Karpas-422 (cell line): ENCODE results near the gene MED14. TPM values are rescaled to one million over a fixed set of nuclear protein-coding genes. Genes with fewer than 3 reads are reported as not detected.

Experiments
- DNase-seq: peaks from one replicate; pipeline ENCODE4 v3.0.0-alpha.2; 2015
- H2AFZ ChIP-seq: fragments of 200-600 bp; sonication (generic); 2 replicates; pipeline ENCODE4 v1.6.1; 2014; ENCODE audit warnings: antibody characterized with exemption, low read length, mixed read lengths
- H3K27ac ChIP-seq: fragments of 200-600 bp; sonication (generic); 2 replicates; pipeline ENCODE4 v1.5.1; 2014; ENCODE audit warnings: mild to moderate bottlenecking, low read length, moderate library complexity
- H3K27me3 ChIP-seq: fragments of 200-600 bp; sonication (generic); 2 replicates; pipeline ENCODE4 v1.6.1; 2014; ENCODE audit warnings: low read length, mixed read lengths
- H3K36me3 ChIP-seq: fragments of 200-600 bp; sonication (generic); 2 replicates; pipeline ENCODE4 v1.6.1; 2014; ENCODE audit warnings: low read length, mixed read lengths; ENCODE audit not compliant: insufficient read depth
- H3K4me1 ChIP-seq: fragments of 200-600 bp; sonication (generic); 2 replicates; pipeline ENCODE4 v1.6.1; 2014; ENCODE audit warnings: mild to moderate bottlenecking, low read length, mixed read lengths
- H3K4me2 ChIP-seq: fragments of 200-600 bp; sonication (generic); 2 replicates; pipeline ENCODE4 v1.6.1; 2014; ENCODE audit warnings: low read length, low read depth, mild to moderate bottlenecking; ENCODE audit not compliant: poor library complexity, severe bottlenecking
- H3K4me3 ChIP-seq: fragments of 200-600 bp; sonication (generic); 2 replicates; pipeline ENCODE4 v1.5.1; 2014; ENCODE audit warnings: mild to moderate bottlenecking, antibody characterized with exemption, low read length, mixed read lengths
- H3K79me2 ChIP-seq: fragments of 200-600 bp; sonication (generic); 2 replicates; pipeline ENCODE4 v1.6.1; 2014; ENCODE audit warnings: mild to moderate bottlenecking, low read length, mixed read lengths
- H3K9ac ChIP-seq: fragments of 200-600 bp; sonication (generic); 2 replicates; pipeline ENCODE4 v1.6.0; 2014; ENCODE audit warnings: low read length
- H3K9me2 ChIP-seq: fragments of 200-600 bp; sonication (generic), shearing (Covaris generic); replicated peaks from 2 replicates; pipeline ENCODE4 v1.6.0; 2014; ENCODE audit warnings: mild to moderate bottlenecking, low read length, moderate library complexity; ENCODE audit not compliant: insufficient read depth
- H3K9me3 ChIP-seq: fragments of 300-700, 200-600 bp; sonication (generic); 2 replicates; pipeline ENCODE4 v1.6.1; 2014; ENCODE audit warnings: low read length, mixed read lengths
- H4K20me1 ChIP-seq: fragments of 200-600 bp; sonication (generic); 2 replicates; pipeline ENCODE4 v1.6.1; 2014; ENCODE audit warnings: mild to moderate bottlenecking, antibody characterized with exemption, low read length, low read depth; ENCODE audit not compliant: insufficient read depth
- total RNA-seq: library from RNA; depleted of rRNA; stranded (reverse); fragments of >200 nt; shearing (Covaris generic); gene quantifications from 2 replicates; pipeline ENCODE4 v1.2.3, GENCODE V29; 2014; ENCODE audit warnings: low replicate concordance

The MED14 gene
- total RNA-seq, 1 experiment from 2014 or later = 77.9 TPM

- no peak overlapping the region for H3K4me3 ChIP-seq
- no peaks in the 10 kb centered on the region for H3K9me2 ChIP-seq
- no peak overlapping the region for H3K9ac ChIP-seq
- H3K79me2 ChIP-seq = peaks cover 97% of the 10 kb centered on the region
- H3K9me3 ChIP-seq = no peaks in the 10 kb centered on the region
- no peaks in the 10 kb centered on the region for H3K27me3 ChIP-seq
- peaks cover 54% of the 10 kb centered on the region for H3K36me3 ChIP-seq
- DNase-seq = no peak
- H3K4me1 ChIP-seq = no peaks in the 10 kb centered on the region
- H3K27ac ChIP-seq = no peak overlapping the region
- H3K4me2 ChIP-seq = no peak overlapping the region
- no peak overlapping the region for H2AFZ ChIP-seq
- no peaks in the 10 kb centered on the region for H4K20me1 ChIP-seq
Observed at GRCh38 chrX:40721489-40722106, 13.7 kb downstream of the MED14 start.

GRCh38 chrX:40720792-40721191 lies 14.6 kb downstream of the MED14 start:
- Histone ChIP-seq H3K9ac (no peak overlapping the region), H3K4me2 (no peak overlapping the region), H3K9me2 (no peaks in the 10 kb centered on the region), H3K79me2 (peaks cover 97% of the 10 kb centered on the region), H3K9me3 (no peaks in the 10 kb centered on the region), H3K27me3 (no peaks in the 10 kb centered on the region), H3K36me3 (peaks cover 47% of the 10 kb centered on the region), H3K4me1 (no peaks in the 10 kb centered on the region), H3K27ac (no peak overlapping the region), H3K4me3 (no peak overlapping the region), H2AFZ (no peak overlapping the region), H4K20me1 (no peaks in the 10 kb centered on the region)
- no peak for DNase-seq

GRCh38 chrX:40720339-40720738 lies 15.0 kb downstream of the MED14 start:
- DNase-seq = no peak
- H3K27ac ChIP-seq = no peak overlapping the region
- no peaks in the 10 kb centered on the region for H3K4me1 ChIP-seq
- H2AFZ ChIP-seq = no peak overlapping the region
- no peak overlapping the region for H3K4me2 ChIP-seq
- H3K9me2 ChIP-seq = no peaks in the 10 kb centered on the region
- H3K79me2 ChIP-seq = peaks cover 95% of the 10 kb centered on the region
- H4K20me1 ChIP-seq = no peaks in the 10 kb centered on the region
- no peak overlapping the region for H3K9ac ChIP-seq
- no peak overlapping the region for H3K4me3 ChIP-seq
- peaks cover 43% of the 10 kb centered on the region for H3K36me3 ChIP-seq
- H3K27me3 ChIP-seq = no peaks in the 10 kb centered on the region
- no peaks in the 10 kb centered on the region for H3K9me3 ChIP-seq

GRCh38 chrX:40719731-40720130 lies 15.6 kb downstream of the MED14 start:
- no peak overlapping the region for H2AFZ ChIP-seq
- no peak overlapping the region for H3K9ac ChIP-seq
- H3K79me2 ChIP-seq = peaks cover 95% of the 10 kb centered on the region
- H3K27me3 ChIP-seq = no peaks in the 10 kb centered on the region
- H3K9me3 ChIP-seq = no peaks in the 10 kb centered on the region
- no peaks in the 10 kb centered on the region for H3K9me2 ChIP-seq
- H3K4me2 ChIP-seq = no peak overlapping the region
- no peak overlapping the region for H3K27ac ChIP-seq
- H4K20me1 ChIP-seq = no peaks in the 10 kb centered on the region
- DNase-seq = no peak
- no peaks in the 10 kb centered on the region for H3K4me1 ChIP-seq
- H3K36me3 ChIP-seq = peaks cover 39% of the 10 kb centered on the region
- H3K4me3 ChIP-seq = no peak overlapping the region

GRCh38 chrX:40719218-40719617 lies 16.1 kb downstream of the MED14 start:
- H3K9ac ChIP-seq = no peak overlapping the region
- no peaks in the 10 kb centered on the region for H4K20me1 ChIP-seq
- no peak overlapping the region for H3K4me2 ChIP-seq
- no peaks in the 10 kb centered on the region for H3K4me1 ChIP-seq
- H3K4me3 ChIP-seq = no peak overlapping the region
- no peaks in the 10 kb centered on the region for H3K9me3 ChIP-seq
- no peak overlapping the region for H3K27ac ChIP-seq
- H3K9me2 ChIP-seq = no peaks in the 10 kb centered on the region
- H3K36me3 ChIP-seq = peaks cover 36% of the 10 kb centered on the region
- peaks cover 95% of the 10 kb centered on the region for H3K79me2 ChIP-seq
- DNase-seq = no peak
- no peaks in the 10 kb centered on the region for H3K27me3 ChIP-seq
- H2AFZ ChIP-seq = no peak overlapping the region

- Histone ChIP-seq H3K9me2 (no peaks in the 10 kb centered on the region), H3K4me3 (no peak overlapping the region), H3K27ac (no peak overlapping the region), H3K4me2 (no peak overlapping the region), H3K9me3 (no peaks in the 10 kb centered on the region), H4K20me1 (no peaks in the 10 kb centered on the region), H2AFZ (no peak overlapping the region), H3K79me2 (peaks cover 13% of the 10 kb centered on the region), H3K36me3 (peaks cover 32% of the 10 kb centered on the region; the same call in 1 of the 2 replicates), H3K9ac (no peak overlapping the region), H3K4me1 (no peaks in the 10 kb centered on the region), H3K27me3 (no peaks in the 10 kb centered on the region)
- no peak for DNase-seq
Observed at GRCh38 chrX:40709395-40709794, 25.9 kb downstream of the MED14 start.

- Histone ChIP-seq H3K9me3 (no peaks in the 10 kb centered on the region), H3K4me3 (no peak overlapping the region), H3K27me3 (no peaks in the 10 kb centered on the region), H3K9ac (no peak overlapping the region), H2AFZ (no peak overlapping the region), H3K4me2 (no peak overlapping the region), H4K20me1 (no peaks in the 10 kb centered on the region), H3K79me2 (peaks cover 5% of the 10 kb centered on the region; the same call in 1 of the 2 replicates), H3K36me3 (peaks cover 42% of the 10 kb centered on the region), H3K27ac (no peak overlapping the region), H3K9me2 (no peaks in the 10 kb centered on the region), H3K4me1 (no peaks in the 10 kb centered on the region)
- DNase-seq = no peak
Observed at GRCh38 chrX:40705658-40706312, 29.6 kb downstream of the MED14 start.

GRCh38 chrX:40700640-40701342 lies 34.6 kb downstream of the MED14 start:
- Histone ChIP-seq H3K4me3 (no peak overlapping the region), H2AFZ (no peak overlapping the region), H3K36me3 (peaks cover 56% of the 10 kb centered on the region), H3K27ac (no peak overlapping the region), H3K79me2 (no peaks in the 10 kb centered on the region; the same call in 1 of the 2 replicates), H3K9ac (no peak overlapping the region), H3K4me2 (no peak overlapping the region), H3K27me3 (no peaks in the 10 kb centered on the region), H3K9me3 (peaks cover 4% of the 10 kb centered on the region; the same call in 1 of the 2 replicates), H4K20me1 (no peaks in the 10 kb centered on the region), H3K4me1 (no peaks in the 10 kb centered on the region), H3K9me2 (no peaks in the 10 kb centered on the region)
- peak; percentile 20 for DNase-seq
